ENCODE results near the gene CDK18.

GRCh38 chr1:205567716-205568115, 63.2 kb downstream of the CDK18 start:
- no peak for TF ChIP-seq ZNF274 (IDR thresholded peaks at IDR 0.05; ENCODE audit: low read depth, low read length)
- TF ChIP-seq YY1 (IDR thresholded peaks at IDR 0.05; ENCODE audit: insufficient read depth, insufficient read length): no peak
- no peak for TF ChIP-seq SUZ12 (IDR thresholded peaks at IDR 0.05; ENCODE audit: extremely low read depth, insufficient read depth, insufficient read length)

Measured in NT2/D1 (cell line).